ENCODE data around the gene PDS5A. TPM values are rescaled to one million over a fixed set of nuclear protein-coding genes. Genes with fewer than 3 reads are reported as not detected.

PDS5A gene
- total RNA-seq, 1 experiment from 2014 or later = 86.4 TPM

DNA sequence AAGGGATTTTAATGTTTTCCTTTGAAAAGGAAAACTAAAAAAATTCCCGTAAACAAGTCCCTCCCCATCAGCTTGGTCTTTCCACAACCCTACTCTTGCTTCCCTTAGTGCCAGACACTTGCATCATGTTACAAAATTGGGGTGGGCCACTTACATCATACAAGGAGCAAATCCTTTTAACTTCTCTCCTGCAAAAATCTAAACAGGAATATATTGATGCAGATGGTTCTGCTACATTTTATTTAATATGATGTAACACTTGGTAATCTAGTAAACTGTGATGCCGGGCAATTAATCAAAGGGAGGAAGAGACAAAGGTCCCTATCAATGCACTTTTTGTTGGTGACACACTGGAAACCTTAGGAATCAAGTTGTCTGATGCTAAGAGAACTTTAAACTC lies 154.5 kb downstream of the PDS5A start:
- H3K27ac ChIP-seq = peak overlapping the region; percentile 26; the same call in 1 of the 2 replicates
- H3K4me2 ChIP-seq = no peak overlapping the region
- intact Hi-C loops (cut with micrococcal nuclease; ENCODE audit: unreplicated experiment) = no loop called here

DNA sequence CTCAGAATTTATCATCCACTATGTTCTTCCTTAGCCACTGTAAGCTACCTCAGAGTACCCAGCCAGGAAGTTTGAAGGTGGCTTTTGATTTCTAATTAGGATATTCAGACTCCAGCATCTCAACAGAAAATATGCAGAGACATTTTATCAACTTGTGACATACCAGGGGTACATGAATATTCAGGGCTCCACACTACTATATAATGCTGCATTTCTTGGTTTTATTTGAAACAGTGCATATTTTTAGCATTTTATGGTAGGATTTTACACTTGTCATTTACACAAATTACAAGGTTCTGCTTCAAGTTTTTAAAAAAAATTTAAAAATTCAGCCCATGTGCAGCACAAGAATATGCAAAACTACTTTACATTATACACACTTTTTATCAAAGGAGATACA lies 155.0 kb downstream of the PDS5A start:
- ChIA-PET POLR2A (ENCODE audit: unreplicated experiment) (no interaction called here), CTCF (no interaction called here)
- Histone ChIP-seq H3K9me3 (ENCODE audit: insufficient read depth, low read depth) (no peaks in the 10 kb centered on the region), H3K9me2 (ENCODE audit: insufficient read depth) (no peaks in the 10 kb centered on the region), H3K79me2 (ENCODE audit: low read depth) (no peaks in the 10 kb centered on the region), H3K27ac (0 out of 2 replicates have a peak overlapping the region, but pooled peaks have one; percentile 26), H3K4me3 (no peak overlapping the region), H2AFZ (no peak overlapping the region), H3K36me3 (ENCODE audit: low read depth) (no peaks in the 10 kb centered on the region; the same call in 1 of the 2 replicates), H3F3A (ENCODE audit: insufficient read depth, low read depth) (no peaks in the 10 kb centered on the region), H3K4me1 (replicated peaks; ENCODE audit: insufficient read depth) (no peaks in the 10 kb centered on the region), H4K20me1 (ENCODE audit: insufficient read depth) (no peaks in the 10 kb centered on the region), H3K27me3 (ENCODE audit: insufficient read depth, low read depth) (no peaks in the 10 kb centered on the region), H3K4me2 (no peak overlapping the region)
- TF ChIP-seq CTCF (conservative IDR thresholded peaks at IDR 0.05) (no peak), EZH2 (IDR thresholded peaks at IDR 0.05; ENCODE audit: low read depth) (no peak)
- BruUV-seq (replicated peaks) = no TSS peak
- no peak for DNase-seq
- intact Hi-C loops (cut with micrococcal nuclease; ENCODE audit: unreplicated experiment) = no loop called here

More for the DNA sequence above, 154.5 kb downstream of the PDS5A start:
- no peak overlapping the region for H2AFZ ChIP-seq
- ChIA-PET CTCF (no interaction called here), POLR2A (ENCODE audit: unreplicated experiment) (no interaction called here)
- no peak for TF ChIP-seq CTCF (conservative IDR thresholded peaks at IDR 0.05)
- no peaks in the 10 kb centered on the region for H4K20me1 ChIP-seq (ENCODE audit: insufficient read depth)
- H3K4me3 ChIP-seq = no peak overlapping the region
- no peak for DNase-seq
- no peaks in the 10 kb centered on the region; the same call in 1 of the 2 replicates for H3K36me3 ChIP-seq (ENCODE audit: low read depth)
- H3K27me3 ChIP-seq (ENCODE audit: insufficient read depth, low read depth) = no peaks in the 10 kb centered on the region
- no peaks in the 10 kb centered on the region for H3K9me2 ChIP-seq (ENCODE audit: insufficient read depth)
- H3K79me2 ChIP-seq (ENCODE audit: low read depth) = no peaks in the 10 kb centered on the region
- H3K9me3 ChIP-seq (ENCODE audit: insufficient read depth, low read depth) = no peaks in the 10 kb centered on the region
- H3K4me1 ChIP-seq (replicated peaks; ENCODE audit: insufficient read depth) = no peaks in the 10 kb centered on the region
- H3F3A ChIP-seq (ENCODE audit: insufficient read depth, low read depth) = no peaks in the 10 kb centered on the region
- BruUV-seq (replicated peaks) = no TSS peak

- ChIA-PET POLR2A (ENCODE audit: unreplicated experiment) (no interaction called here), CTCF (no interaction called here)
- no peak overlapping the region for H3K4me2 ChIP-seq
- H4K20me1 ChIP-seq (ENCODE audit: insufficient read depth) = no peaks in the 10 kb centered on the region
- no peak overlapping the region for H3K27ac ChIP-seq
- H3K4me3 ChIP-seq = no peak overlapping the region
- TF ChIP-seq CTCF (conservative IDR thresholded peaks at IDR 0.05) = no peak
- TF ChIP-seq EZH2 (IDR thresholded peaks at IDR 0.05; ENCODE audit: low read depth) = no peak
- H3F3A ChIP-seq (ENCODE audit: insufficient read depth, low read depth) = no peaks in the 10 kb centered on the region
- no peak overlapping the region for H2AFZ ChIP-seq
- DNase-seq = no peak
- no peaks in the 10 kb centered on the region for H3K79me2 ChIP-seq (ENCODE audit: low read depth)
- H3K4me1 ChIP-seq (replicated peaks; ENCODE audit: insufficient read depth) = no peaks in the 10 kb centered on the region
- H3K36me3 ChIP-seq (ENCODE audit: low read depth) = no peaks in the 10 kb centered on the region
- intact Hi-C loops (cut with micrococcal nuclease; ENCODE audit: unreplicated experiment) = no loop called here
- no peaks in the 10 kb centered on the region for H3K27me3 ChIP-seq (ENCODE audit: insufficient read depth, low read depth)
- BruUV-seq (replicated peaks) = no TSS peak
- no peaks in the 10 kb centered on the region for H3K9me2 ChIP-seq (ENCODE audit: insufficient read depth)
- no peaks in the 10 kb centered on the region for H3K9me3 ChIP-seq (ENCODE audit: insufficient read depth, low read depth)
These were observed 155.8 kb downstream of the PDS5A start for GRCh38 chr4:39821951-39822350.

Measured in PC-9 (cell line).